ENCODE measurements around the gene OR1L6. TPM values are rescaled to one million over a fixed set of nuclear protein-coding genes. Genes with fewer than 3 reads are reported as not detected.

The OR1L6 gene
- total RNA-seq, 4 donors from 2014 or later: not detected

- TF ChIP-seq CTCF (IDR thresholded peaks at IDR 0.05): no peak
- TF ChIP-seq POLR2A (IDR thresholded peaks at IDR 0.05): no peak
These were observed 12.7 kb downstream of the OR1L6 start for GRCh38 chr9:122754825-122755224.

GRCh38 chr9:122767817-122768216 lies 25.7 kb downstream of the OR1L6 start:
- Histone ChIP-seq H3K4me1 (no peaks in the 10 kb centered on the region), H3K27ac (no peak overlapping the region), H3K9me3 (peaks cover 0 to 7% (median 0%) of the 10 kb centered on the region in 4 donors), H3K4me3 (no peak overlapping the region), H3K27me3 (no peaks in the 10 kb centered on the region), H3K36me3 (no peaks in the 10 kb centered on the region)
- no peak for TF ChIP-seq CTCF (IDR thresholded peaks at IDR 0.05)
- TF ChIP-seq POLR2A (IDR thresholded peaks at IDR 0.05): no peak
- DNase-seq: no peak

More at GRCh38 chr9:122754825-122755224, 12.7 kb downstream of the OR1L6 start:
- H3K27ac ChIP-seq: no peak overlapping the region
- H3K36me3 ChIP-seq: no peaks in the 10 kb centered on the region
- no peaks in the 10 kb centered on the region for H3K9me3 ChIP-seq
- DNase-seq: no peak
- no peak overlapping the region for H3K4me3 ChIP-seq
- H3K27me3 ChIP-seq: no peaks in the 10 kb centered on the region
- H3K4me1 ChIP-seq: no peaks in the 10 kb centered on the region

GRCh38 chr9:122777052-122777451 lies 34.9 kb downstream of the OR1L6 start:
- no peak for DNase-seq
- Histone ChIP-seq H3K4me1 (no peaks in the 10 kb centered on the region), H3K27ac (no peak overlapping the region), H3K4me3 (no peak overlapping the region), H3K27me3 (no peaks in the 10 kb centered on the region), H3K9me3 (no peaks in the 10 kb centered on the region), H3K36me3 (no peaks in the 10 kb centered on the region)
- TF ChIP-seq CTCF (IDR thresholded peaks at IDR 0.05): no peak
- no peak for TF ChIP-seq POLR2A (IDR thresholded peaks at IDR 0.05)

- no peak overlapping the region for H3K4me3 ChIP-seq
- no peaks in the 10 kb centered on the region for H3K4me1 ChIP-seq
- DNase-seq: no peak
- TF ChIP-seq POLR2A (IDR thresholded peaks at IDR 0.05): no peak
- H3K9me3 ChIP-seq: no peaks in the 10 kb centered on the region
- no peaks in the 10 kb centered on the region for H3K27me3 ChIP-seq
- no peaks in the 10 kb centered on the region for H3K36me3 ChIP-seq
- H3K27ac ChIP-seq: no peak overlapping the region
These were observed 36.0 kb downstream of the OR1L6 start for GRCh38 chr9:122777935-122778627.

GRCh38 chr9:122779181-122779580 lies 37.1 kb downstream of the OR1L6 start:
- DNase-seq: no peak
- no peaks in the 10 kb centered on the region for H3K9me3 ChIP-seq
- no peaks in the 10 kb centered on the region for H3K27me3 ChIP-seq
- TF ChIP-seq POLR2A (IDR thresholded peaks at IDR 0.05): no peak
- TF ChIP-seq CTCF (IDR thresholded peaks at IDR 0.05): no peak
- H3K36me3 ChIP-seq: no peaks in the 10 kb centered on the region
- no peak overlapping the region for H3K27ac ChIP-seq
- no peaks in the 10 kb centered on the region for H3K4me1 ChIP-seq
- no peak overlapping the region for H3K4me3 ChIP-seq

GRCh38 chr9:122780026-122780425 lies 37.9 kb downstream of the OR1L6 start:
- no peak overlapping the region for H3K27ac ChIP-seq
- no peaks in the 10 kb centered on the region for H3K36me3 ChIP-seq
- no peak for DNase-seq
- H3K9me3 ChIP-seq: no peaks in the 10 kb centered on the region
- no peaks in the 10 kb centered on the region for H3K27me3 ChIP-seq
- H3K4me3 ChIP-seq: no peak overlapping the region
- TF ChIP-seq CTCF (IDR thresholded peaks at IDR 0.05): no peak
- no peak for TF ChIP-seq POLR2A (IDR thresholded peaks at IDR 0.05)
- no peaks in the 10 kb centered on the region for H3K4me1 ChIP-seq

Data from Peyer's patch (tissue), 4 donors.